Activated CD8-positive, alpha-beta memory T cell treated with anti-CD3 and anti-CD28 coated beads, Interleukin-2, amount 50 U/mL, for 24 hours (primary cell): ENCODE results near the gene KANSL2.
"Not testable (repeated sequence)": the region's sequence is repeated elsewhere in the genome, so short reads cannot be mapped to it uniquely, and the experiment has no call there.

Experiments
- DNase-seq: peaks from one replicate; pipeline ENCODE4 v3.0.0-alpha.2; 2020; ENCODE audit errors: extremely low read depth

KANSL2 gene

GRCh38 chr12:48681710-48682532 is at the start of gene KANSL2:
TSS of gene KANSL2 (minus strand) at chr12:48682238. CDS start at chr12:48681632, 606 bp downstream.
- peak; percentile 98 for DNase-seq

- DNase-seq, result no peak
These were observed 46.8 kb upstream of the KANSL2 start for GRCh38 chr12:48728807-48729206.

- DNase-seq, result not testable (repeated sequence)
These were observed 38.7 kb upstream of the KANSL2 start for GRCh38 chr12:48720737-48721136.

GRCh38 chr12:48720171-48720570 is 38.1 kb upstream of the KANSL2 start:
- not testable (repeated sequence) for DNase-seq

GRCh38 chr12:48719002-48719401 is 37.0 kb upstream of the KANSL2 start:
- DNase-seq, result not testable (repeated sequence)

- DNase-seq, result no peak
These were observed 35.2 kb upstream of the KANSL2 start for GRCh38 chr12:48717252-48717695.

- DNase-seq, result peak; percentile 99
These were observed 34.6 kb upstream of the KANSL2 start, which contains the start of gene CCNT1 for GRCh38 chr12:48716493-48717251. TSS of gene CCNT1 (minus strand) at chr12:48716707. CDS start at chr12:48716675, 32 bp downstream.

GRCh38 chr12:48716168-48716492 is 34.1 kb upstream of the KANSL2 start:
- DNase-seq, result no peak

- DNase-seq, result no peak
These were observed 30.2 kb upstream of the KANSL2 start for GRCh38 chr12:48712209-48712608.

- not testable (repeated sequence) for DNase-seq
These were observed 16.8 kb upstream of the KANSL2 start for GRCh38 chr12:48698822-48699221.

- DNase-seq, result no peak
These were observed 14.6 kb upstream of the KANSL2 start for GRCh38 chr12:48696626-48697025.

GRCh38 chr12:48695859-48696258 is 13.8 kb upstream of the KANSL2 start:
- DNase-seq, result no peak

GRCh38 chr12:48694038-48694437 is 12.0 kb upstream of the KANSL2 start:
- DNase-seq, result no peak

GRCh38 chr12:48693572-48693971 is 11.5 kb upstream of the KANSL2 start:
- no peak for DNase-seq

GRCh38 chr12:48691826-48692487 is 9.9 kb upstream of the KANSL2 start:
- DNase-seq, result no peak

- DNase-seq, result no peak
These were observed 9.0 kb upstream of the KANSL2 start for GRCh38 chr12:48690990-48691389.

- DNase-seq, result no peak
These were observed 8.4 kb upstream of the KANSL2 start for GRCh38 chr12:48690436-48690835.

- no peak for DNase-seq
These were observed 6.8 kb upstream of the KANSL2 start for GRCh38 chr12:48688836-48689235.

- no peak for DNase-seq
These were observed 5.6 kb upstream of the KANSL2 start for GRCh38 chr12:48687592-48687991.

GRCh38 chr12:48686615-48687334 is 4.7 kb upstream of the KANSL2 start:
- DNase-seq, result no peak

- DNase-seq, result no peak
These were observed 4.1 kb upstream of the KANSL2 start for GRCh38 chr12:48686037-48686595.
